ENCODE data around the gene GRAMD1B. TPM values are rescaled to one million over a fixed set of nuclear protein-coding genes. Genes with fewer than 3 reads are reported as not detected.

Gene GRAMD1B
- total RNA-seq, 3 donors from 2014 or later (not counting 1 experiment from before 2014, with no cell fraction given), result 5.9 to 10.3 (median 8.8) TPM

GRCh38 chr11:123430721-123431497 lies 840 bp downstream of the GRAMD1B start:
- peaks cover 20% of the 10 kb centered on the region for H3K4me1 ChIP-seq (ENCODE audit: control insufficient read depth, insufficient read depth, low read length)
- H3K9me3 Mint-ChIP-seq, result no peaks in the 10 kb centered on the region

GRCh38 chr11:123431619-123432018 lies 1.6 kb downstream of the GRAMD1B start:
- H3K4me1 ChIP-seq (ENCODE audit: control insufficient read depth, insufficient read depth, low read length), result peaks cover 20% of the 10 kb centered on the region
- H3K4me3 ChIP-seq (ENCODE audit: low read length), result peak overlapping the region; percentile 53
- no peak for TF ChIP-seq CTCF (IDR thresholded peaks at IDR 0.05)
- 60% methylated on average over 7 of the region's 7 CpGs for WGBS (ENCODE audit: insufficient coverage)
- H3K36me3 Mint-ChIP-seq, result no peaks in the 10 kb centered on the region
- peaks cover 10 to 25% of the 10 kb centered on the region in 2 donors for H3K4me1 Mint-ChIP-seq
- peak in 1 of 2 donors; percentile 32 for DNase-seq
- H3K4me3 Mint-ChIP-seq, result peak overlapping the region; percentile 93
- H3K27ac ChIP-seq (ENCODE audit: low read length), result no peak overlapping the region
- no peak for ATAC-seq
- no peaks in the 10 kb centered on the region for H3K9me3 ChIP-seq (ENCODE audit: control insufficient read depth, insufficient read depth, low read length)
- H3K36me3 ChIP-seq (ENCODE audit: control insufficient read depth, insufficient read depth, low read length), result no peaks in the 10 kb centered on the region
- no peaks in the 10 kb centered on the region for H3K9me3 Mint-ChIP-seq
- peak overlapping the region in 1 of 2 donors; percentile 80 for H3K27ac Mint-ChIP-seq
- peaks cover 0 to 6% of the 10 kb centered on the region in 2 donors for H3K27me3 Mint-ChIP-seq (ENCODE audit: low read depth in 2 of 2)
- no peaks in the 10 kb centered on the region for H3K27me3 ChIP-seq (ENCODE audit: control insufficient read depth, insufficient read depth, low read length)
- intact Hi-C loops (cut with micrococcal nuclease), result no loop called here

More at GRCh38 chr11:123430721-123431497, 840 bp downstream of the GRAMD1B start:
- peaks cover 0 to 12% of the 10 kb centered on the region in 2 donors for H3K27me3 Mint-ChIP-seq (ENCODE audit: low read depth in 2 of 2)
- no peaks in the 10 kb centered on the region for H3K36me3 ChIP-seq (ENCODE audit: control insufficient read depth, insufficient read depth, low read length)
- H3K4me3 Mint-ChIP-seq, result peak overlapping the region; percentile 93
- no peaks in the 10 kb centered on the region for H3K9me3 ChIP-seq (ENCODE audit: control insufficient read depth, insufficient read depth, low read length)
- H3K27me3 ChIP-seq (ENCODE audit: control insufficient read depth, insufficient read depth, low read length), result no peaks in the 10 kb centered on the region
- peak overlapping the region; percentile 53 for H3K4me3 ChIP-seq (ENCODE audit: low read length)
- ATAC-seq, result peak; percentile 69 to 83 (median 73)
- H3K27ac ChIP-seq (ENCODE audit: low read length), result peak overlapping the region; percentile 69
- TF ChIP-seq CTCF (IDR thresholded peaks at IDR 0.05), result no peak
- WGBS (ENCODE audit: insufficient coverage), result under 1% methylated on average over 64 of the region's 68 CpGs
- DNase-seq, result peak; percentile 44 to 75
- peaks cover 10 to 25% of the 10 kb centered on the region in 2 donors for H3K4me1 Mint-ChIP-seq
- peak overlapping the region in 1 of 2 donors; percentile 80 for H3K27ac Mint-ChIP-seq
- H3K36me3 Mint-ChIP-seq, result no peaks in the 10 kb centered on the region
- intact Hi-C loops (cut with micrococcal nuclease), result no loop called here

- Mint-ChIP-seq H3K27me3 (ENCODE audit: low read depth in 2 of 2) (peaks cover 0 to 3% of the 10 kb centered on the region in 2 donors), H3K4me1 (peaks cover 30 to 47% of the 10 kb centered on the region in 2 donors), H3K27ac (no peak overlapping the region), H3K9me3 (no peaks in the 10 kb centered on the region), H3K4me3 (no peak overlapping the region), H3K36me3 (no peaks in the 10 kb centered on the region)
- 81% methylated on average over 6 of the region's 7 CpGs for WGBS (ENCODE audit: insufficient coverage)
- Histone ChIP-seq H3K4me3 (ENCODE audit: low read length) (no peak overlapping the region), H3K4me1 (ENCODE audit: control insufficient read depth, insufficient read depth, low read length) (peaks cover 40% of the 10 kb centered on the region), H3K27ac (ENCODE audit: low read length) (no peak overlapping the region), H3K27me3 (ENCODE audit: control insufficient read depth, insufficient read depth, low read length) (no peaks in the 10 kb centered on the region), H3K9me3 (ENCODE audit: control insufficient read depth, insufficient read depth, low read length) (no peaks in the 10 kb centered on the region), H3K36me3 (ENCODE audit: control insufficient read depth, insufficient read depth, low read length) (no peaks in the 10 kb centered on the region)
- DNase-seq (peak in 1 of 2 donors; percentile 54), ATAC-seq (no peak)
- intact Hi-C loops (cut with micrococcal nuclease), result no loop called here
- no peak for TF ChIP-seq CTCF (IDR thresholded peaks at IDR 0.05)
Observed at GRCh38 chr11:123434262-123434661, 4.2 kb downstream of the GRAMD1B start.
